Upper lobe of right lung (tissue), 1 donor: ENCODE measurements around the gene CER1. TPM values are rescaled to one million over a fixed set of nuclear protein-coding genes. Genes with fewer than 3 reads are reported as not detected.

ENCODE experiments used
- ATAC-seq: fragments of 200-7000 bp; cut with Tn5 transposase; one replicate; pipeline ENCODE4 v1.9.1; 2020; ENCODE audit warnings: mild to moderate bottlenecking, moderate library complexity
- DNase-seq: peaks from one replicate; pipeline ENCODE4 v3.0.0-alpha.2; 2020
- H3K27ac ChIP-seq: fragments of 200-600 bp; one replicate; pipeline ENCODE4 v1.8.0; 2022
- H3K27me3 ChIP-seq: fragments of 200-600 bp; one replicate; pipeline ENCODE4 v1.8.0; 2022; ENCODE audit warnings: mild to moderate bottlenecking
- H3K36me3 ChIP-seq: fragments of 200-600 bp; one replicate; pipeline ENCODE4 v1.8.0; 2022
- H3K4me1 ChIP-seq: fragments of 200-600 bp; one replicate; pipeline ENCODE4 v1.8.0; 2022
- H3K4me3 ChIP-seq: fragments of 200-600 bp; one replicate; pipeline ENCODE4 v1.8.0; 2022; ENCODE audit warnings: mild to moderate bottlenecking
- H3K9me3 ChIP-seq: fragments of 200-600 bp; one replicate; pipeline ENCODE4 v1.8.0; 2022
- CTCF ChIP-seq: fragments of 200-600 bp; IDR thresholded peaks from one replicate; pipeline ENCODE4 v1.8.0; 2022; ENCODE audit warnings: antibody characterized with exemption
- intact Hi-C: fragments of 100-400 bp; cut with DNase I; formaldehyde crosslinking; loops from one replicate; pipeline ENCODE4 v1.11.0; 2022
- total RNA-seq: library from RNA; stranded (reverse); fragmentation: NEBNext Ultra II Directional; extraction: Animal tissue kit (Norgen Biotek cat#: 25700); gene quantifications from one replicate; pipeline ENCODE4 v1.2.1, GENCODE V29; 2021
- donor health status: DM: no; HTN: yes; CAD: no; lungs with severe emphysema.

CER1 gene
- total RNA-seq, 1 donor from 2014 or later = not detected

DNA sequence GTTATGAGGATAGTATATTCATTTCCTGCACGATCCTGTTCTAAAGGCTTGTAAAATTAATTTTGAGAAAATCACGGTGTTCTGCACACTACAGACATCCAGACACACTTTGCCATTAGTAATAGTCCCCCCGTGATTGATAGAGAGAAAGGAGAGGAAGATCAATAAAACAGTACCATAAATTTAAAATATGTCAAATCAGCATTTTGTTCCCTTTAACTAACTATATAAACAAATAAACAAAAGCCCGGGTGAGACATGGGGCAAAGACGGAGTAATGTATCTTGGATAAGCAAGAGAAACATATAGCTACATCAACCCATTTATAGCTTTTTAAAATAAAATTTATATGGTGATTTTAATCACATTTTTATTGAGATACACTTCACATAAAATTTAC lies 10.6 kb upstream of the CER1 start:
- Histone ChIP-seq H3K4me3 (no peak overlapping the region), H3K27ac (no peak overlapping the region), H3K36me3 (no peaks in the 10 kb centered on the region), H3K4me1 (no peaks in the 10 kb centered on the region), H3K27me3 (no peaks in the 10 kb centered on the region), H3K9me3 (no peaks in the 10 kb centered on the region)
- DNase-seq (no peak), ATAC-seq (no peak)
- TF ChIP-seq CTCF = no peak
- intact Hi-C loops = no loop called here

- Histone ChIP-seq H3K9me3 (no peaks in the 10 kb centered on the region), H3K4me3 (no peak overlapping the region), H3K36me3 (no peaks in the 10 kb centered on the region), H3K4me1 (no peaks in the 10 kb centered on the region), H3K27ac (no peak overlapping the region), H3K27me3 (no peaks in the 10 kb centered on the region)
- intact Hi-C loops = no loop called here
- no peak for TF ChIP-seq CTCF
- DNase-seq (no peak), ATAC-seq (no peak)
Measured at GRCh38 chr9:14731294-14731981, 8.9 kb upstream of the CER1 start.

DNA sequence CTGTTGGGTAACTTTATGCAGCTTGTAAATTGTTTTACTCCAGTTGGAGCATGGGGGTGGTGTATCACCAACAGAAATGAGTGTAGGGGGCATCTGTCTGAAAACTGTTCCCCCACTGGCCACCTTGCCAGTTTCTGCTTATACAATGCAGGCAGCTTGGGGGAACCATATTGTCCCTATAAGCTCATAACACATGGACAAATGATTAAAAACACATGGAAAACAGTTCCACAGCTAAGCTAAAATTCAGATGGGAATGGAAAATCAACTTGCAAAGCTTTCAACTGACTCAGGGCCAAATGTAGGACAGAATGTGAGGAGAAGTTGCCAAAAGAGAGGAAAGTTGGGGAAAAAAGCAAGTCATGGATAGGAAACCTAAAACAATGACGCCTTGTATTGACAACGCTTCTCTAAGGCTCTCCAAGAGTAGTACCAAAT lies 7.9 kb upstream of the CER1 start:
- DNase-seq (no peak), ATAC-seq (no peak)
- intact Hi-C loops = no loop called here
- no peaks in the 10 kb centered on the region for H3K4me1 ChIP-seq
- no peak for TF ChIP-seq CTCF
- no peaks in the 10 kb centered on the region for H3K36me3 ChIP-seq
- no peaks in the 10 kb centered on the region for H3K9me3 ChIP-seq
- no peak overlapping the region for H3K27ac ChIP-seq
- no peaks in the 10 kb centered on the region for H3K27me3 ChIP-seq
- H3K4me3 ChIP-seq = no peak overlapping the region

GRCh38 chr9:14723301-14723700 lies 768 bp upstream of the CER1 start:
- Histone ChIP-seq H3K4me3 (no peak overlapping the region), H3K27ac (no peak overlapping the region), H3K9me3 (no peaks in the 10 kb centered on the region), H3K27me3 (no peaks in the 10 kb centered on the region), H3K36me3 (no peaks in the 10 kb centered on the region), H3K4me1 (no peaks in the 10 kb centered on the region)
- no peak for TF ChIP-seq CTCF
- intact Hi-C loops = no loop called here
- DNase-seq (no peak), ATAC-seq (no peak)

DNA sequence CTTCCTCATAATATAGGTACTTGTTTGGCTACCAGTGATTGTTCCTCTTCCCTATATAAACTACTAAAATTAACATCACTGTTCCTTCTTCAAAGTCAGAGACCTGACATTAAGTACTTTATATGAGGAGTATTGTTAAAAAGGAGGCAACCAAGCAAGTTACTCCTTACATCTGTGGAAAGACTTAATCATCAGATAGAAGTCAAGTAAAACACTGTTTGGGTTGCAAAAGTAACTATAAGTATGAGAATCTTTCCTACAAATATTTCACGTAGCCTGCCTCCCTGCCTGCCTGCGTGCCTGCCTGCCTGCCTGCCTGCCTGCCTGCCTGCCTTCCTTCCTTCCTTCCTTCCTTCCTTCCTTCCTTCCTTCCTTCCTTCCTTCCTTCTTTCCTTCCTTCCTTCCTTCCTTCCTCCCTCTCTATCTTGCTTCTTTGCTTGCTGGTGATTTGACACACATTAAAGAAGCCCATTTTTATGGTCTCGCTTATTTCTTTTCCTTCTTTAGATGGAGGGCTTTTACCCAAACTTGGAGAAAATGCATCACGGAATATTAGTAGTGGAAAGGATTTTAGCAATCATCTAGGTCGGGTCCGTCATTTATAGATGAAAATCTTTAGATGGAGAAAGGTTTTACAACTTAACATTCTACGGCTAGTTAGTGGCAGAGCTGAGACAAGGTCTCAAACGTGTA lies 3.2 kb downstream of the CER1 start:
- H3K9me3 ChIP-seq = no peaks in the 10 kb centered on the region
- intact Hi-C loops = no loop called here
- H3K27ac ChIP-seq = no peak overlapping the region

More for the DNA sequence above, 3.2 kb downstream of the CER1 start:
- H3K27me3 ChIP-seq = no peaks in the 10 kb centered on the region
- no peak overlapping the region for H3K4me3 ChIP-seq
- H3K36me3 ChIP-seq = no peaks in the 10 kb centered on the region
- no peak for TF ChIP-seq CTCF
- DNase-seq = no peak
- no peaks in the 10 kb centered on the region for H3K4me1 ChIP-seq
- no peak for ATAC-seq
